ENCODE data around the gene TRIO. TPM values are rescaled to one million over a fixed set of nuclear protein-coding genes. Genes with fewer than 3 reads are reported as not detected.

TRIO gene
- total and polyA plus RNA-seq, 8 donors, result 84.4 to 151 (median 93.7) TPM

- H3K4me3 ChIP-seq, result no peak overlapping the region
- no peak for ATAC-seq
- peaks cover 8 to 29% of the 10 kb centered on the region in 2 donors for H3K4me1 ChIP-seq
- no peaks in the 10 kb centered on the region for H3K9me3 ChIP-seq
- H3K27me3 ChIP-seq, result no peaks in the 10 kb centered on the region
- intact Hi-C loops (cut with DNase I), result no loop called here
- TF ChIP-seq CTCF (IDR thresholded peaks at IDR 0.05), result no peak
- H3K36me3 ChIP-seq, result peaks cover 0 to 32% of the 10 kb centered on the region in 2 donors
- H3K27ac ChIP-seq, result peak overlapping the region in 1 of 2 donors; percentile 45
- no peak for DNase-seq
Observed at GRCh38 chr5:14341571-14342230, 198.6 kb downstream of the TRIO start.

GRCh38 chr5:14342306-14342705, 199.2 kb downstream of the TRIO start:
- peaks cover 0 to 28% of the 10 kb centered on the region in 2 donors for H3K36me3 ChIP-seq
- H3K27me3 ChIP-seq, result no peaks in the 10 kb centered on the region
- intact Hi-C loops (cut with DNase I), result no loop called here
- DNase-seq (no peak), ATAC-seq (peak; percentile 78)
- no peaks in the 10 kb centered on the region for H3K9me3 ChIP-seq
- peak overlapping the region in 1 of 2 donors; percentile 45 for H3K27ac ChIP-seq
- no peak for TF ChIP-seq CTCF (IDR thresholded peaks at IDR 0.05)
- peaks cover 8 to 29% of the 10 kb centered on the region in 2 donors for H3K4me1 ChIP-seq
- no peak overlapping the region for H3K4me3 ChIP-seq

GRCh38 chr5:14343376-14343775, 200.2 kb downstream of the TRIO start:
- no peak overlapping the region for H3K27ac ChIP-seq
- ATAC-seq (peak; percentile 54), DNase-seq (no peak)
- H3K9me3 ChIP-seq, result no peaks in the 10 kb centered on the region
- TF ChIP-seq CTCF (IDR thresholded peaks at IDR 0.05), result no peak
- H3K4me3 ChIP-seq, result no peak overlapping the region
- peaks cover 8 to 29% of the 10 kb centered on the region in 2 donors for H3K4me1 ChIP-seq
- H3K27me3 ChIP-seq, result no peaks in the 10 kb centered on the region
- H3K36me3 ChIP-seq, result peaks cover 0 to 17% of the 10 kb centered on the region in 2 donors
- intact Hi-C loops (cut with DNase I), result no loop called here

- Histone ChIP-seq H3K4me1 (peaks cover 7 to 31% of the 10 kb centered on the region in 2 donors), H3K27ac (no peak overlapping the region), H3K27me3 (no peaks in the 10 kb centered on the region), H3K9me3 (no peaks in the 10 kb centered on the region), H3K4me3 (no peak overlapping the region), H3K36me3 (peaks cover 0 to 11% of the 10 kb centered on the region in 2 donors)
- DNase-seq (no peak), ATAC-seq (no peak)
- no peak for TF ChIP-seq CTCF (IDR thresholded peaks at IDR 0.05)
- intact Hi-C loops (cut with DNase I), result no loop called here
Observed at GRCh38 chr5:14347522-14347921, 204.4 kb downstream of the TRIO start.

- peaks cover 0 to 11% of the 10 kb centered on the region in 2 donors for H3K36me3 ChIP-seq
- H3K27ac ChIP-seq, result no peak overlapping the region
- no peaks in the 10 kb centered on the region for H3K9me3 ChIP-seq
- DNase-seq, result no peak
- no peak for TF ChIP-seq CTCF (IDR thresholded peaks at IDR 0.05)
- H3K27me3 ChIP-seq, result no peaks in the 10 kb centered on the region
- ATAC-seq, result no peak
- no peak overlapping the region for H3K4me3 ChIP-seq
- peaks cover 1 to 25% of the 10 kb centered on the region in 2 donors for H3K4me1 ChIP-seq
- intact Hi-C loops (cut with DNase I), result no loop called here
Observed at GRCh38 chr5:14348142-14348541, 205.0 kb downstream of the TRIO start.

All from left lung (tissue), 10 donors.